ENCODE results near the gene RB1. TPM values are rescaled to one million over a fixed set of nuclear protein-coding genes. Genes with fewer than 3 reads are reported as not detected.

The RB1 gene
- total RNA-seq, 1 experiment from 2014 or later: 36.7 TPM

DNA sequence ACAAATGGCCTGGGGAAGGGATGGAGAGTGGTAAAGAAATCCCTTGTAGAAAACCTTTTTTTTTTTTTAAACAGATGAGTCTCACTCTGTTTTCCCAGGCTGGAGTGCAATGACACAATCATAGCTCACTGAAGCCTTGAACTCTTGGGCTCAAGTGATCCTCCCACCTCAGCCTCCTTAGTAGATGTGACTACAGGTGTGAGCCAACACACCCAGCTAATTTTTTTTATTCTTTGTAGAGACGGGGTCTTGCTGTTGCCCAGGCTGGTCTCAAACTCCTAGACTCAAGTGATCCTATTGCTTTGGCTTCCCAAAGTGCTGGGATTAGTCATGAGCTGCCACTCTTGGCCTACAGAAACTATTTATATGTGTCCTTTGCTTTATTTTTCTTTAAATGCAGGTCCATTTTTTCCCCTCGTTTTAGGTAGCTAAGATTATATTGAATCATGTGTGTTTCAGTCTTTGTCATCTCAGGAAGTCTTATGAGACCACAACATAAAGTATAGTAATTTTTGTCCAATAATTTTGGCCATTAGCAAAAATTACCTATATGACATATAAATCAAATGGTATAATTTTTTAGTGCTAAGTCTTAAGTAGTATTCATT, 98.9 kb downstream of the RB1 start:
- Histone ChIP-seq H4K20me1 (ENCODE audit: insufficient read depth) (no peaks in the 10 kb centered on the region), H3K4me1 (ENCODE audit: control insufficient read depth in 1 of 2, insufficient read depth in 2 of 2, low read length in 2 of 2) (no peaks in the 10 kb centered on the region), H3K9me2 (ENCODE audit: insufficient read depth) (no peaks in the 10 kb centered on the region), H2AFZ (ENCODE audit: low read depth, low read length, poor library complexity, severe bottlenecking) (no peak overlapping the region), H3K4me3 (replicated peaks in 1 of 2; ENCODE audit: low read depth in 1 of 2, low read length in 2 of 2) (no peak overlapping the region), H3K36me3 (ENCODE audit: control insufficient read depth in 1 of 2, insufficient read depth in 2 of 2, low read length in 2 of 2) (no peaks in the 10 kb centered on the region; a peak in 1 of 4 replicates), H3K27me3 (ENCODE audit: insufficient read depth, low read length) (no peaks in the 10 kb centered on the region), H3K9ac (ENCODE audit: low read length) (no peak overlapping the region), H3K4me2 (ENCODE audit: low read length) (no peak overlapping the region), H3K79me2 (ENCODE audit: insufficient read depth, low read length) (no peaks in the 10 kb centered on the region), H3K27ac (ENCODE audit: low read depth, low read length) (no peak overlapping the region), H3K9me3 (ENCODE audit: control insufficient read depth in 1 of 2, insufficient read depth in 1 of 2, low read depth in 1 of 2, low read length in 2 of 2) (no peaks in the 10 kb centered on the region)
- no peak for ATAC-seq
- no peak for DNase-seq (ENCODE audit: low read depth, low spot score)
- ChIA-PET POLR2A (no interaction called here), CTCF (no interaction called here), RAD21 (ENCODE audit: low non-redundant PET in 1 of 2, low total read pairs in 2 of 2, uncharacterized antibody in 2 of 2, unreplicated experiment in 2 of 2) (no interaction called here)
- TF ChIP-seq ATF3 (IDR thresholded peaks at IDR 0.05) (no peak), POLR2AphosphoS5 (IDR thresholded peaks at IDR 0.05; ENCODE audit: low read depth, low read length) (no peak), SIN3A (IDR thresholded peaks at IDR 0.05; ENCODE audit: low read depth) (no peak)
- intact Hi-C loops (cut with micrococcal nuclease): no loop called here
- no TSS peak for BruUV-seq (replicated peaks)

DNA sequence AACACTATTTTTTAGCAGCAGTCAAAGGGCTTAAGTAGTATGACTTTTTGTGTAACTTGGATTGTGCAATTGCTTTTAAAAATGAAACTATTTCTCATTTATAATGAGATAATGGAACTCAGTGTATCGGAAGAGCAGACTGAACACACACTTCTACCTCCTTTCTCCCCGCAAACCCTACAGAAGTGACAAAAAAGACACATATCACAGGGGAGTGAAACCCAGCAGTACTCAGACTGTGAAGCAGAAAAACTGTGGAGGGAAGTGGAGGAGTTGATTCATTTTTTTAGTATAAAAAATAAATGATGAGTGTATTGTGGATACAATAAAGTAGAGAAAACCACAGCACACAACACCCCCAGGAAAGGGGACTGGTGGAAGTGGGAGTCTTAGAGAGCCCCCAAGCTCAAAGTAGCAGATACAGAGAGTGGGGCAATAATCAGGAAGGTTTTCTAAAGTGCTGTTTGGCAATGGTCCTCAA, 99.6 kb downstream of the RB1 start:
- Histone ChIP-seq H3K9me3 (ENCODE audit: control insufficient read depth in 1 of 2, insufficient read depth in 1 of 2, low read depth in 1 of 2, low read length in 2 of 2) (no peaks in the 10 kb centered on the region), H3K4me3 (replicated peaks in 1 of 2; ENCODE audit: low read depth in 1 of 2, low read length in 2 of 2) (no peak overlapping the region), H3K79me2 (ENCODE audit: insufficient read depth, low read length) (no peaks in the 10 kb centered on the region), H2AFZ (ENCODE audit: low read depth, low read length, poor library complexity, severe bottlenecking) (no peak overlapping the region), H3K9me2 (ENCODE audit: insufficient read depth) (no peaks in the 10 kb centered on the region), H3K4me2 (ENCODE audit: low read length) (no peak overlapping the region), H3K27me3 (ENCODE audit: insufficient read depth, low read length) (no peaks in the 10 kb centered on the region), H3K9ac (ENCODE audit: low read length) (no peak overlapping the region), H3K36me3 (ENCODE audit: control insufficient read depth in 1 of 2, insufficient read depth in 2 of 2, low read length in 2 of 2) (no peaks in the 10 kb centered on the region), H3K4me1 (ENCODE audit: control insufficient read depth in 1 of 2, insufficient read depth in 2 of 2, low read length in 2 of 2) (no peaks in the 10 kb centered on the region), H4K20me1 (ENCODE audit: insufficient read depth) (no peaks in the 10 kb centered on the region), H3K27ac (ENCODE audit: low read depth, low read length) (no peak overlapping the region)
- TF ChIP-seq FOSL1 (IDR thresholded peaks at IDR 0.05; ENCODE audit: low read depth) (no peak), JUND (IDR thresholded peaks at IDR 0.05) (no peak), YY1 (IDR thresholded peaks at IDR 0.05; ENCODE audit: extremely low read depth, insufficient replicate concordance, low read depth, low read length) (no peak), EZH2phosphoT487 (IDR thresholded peaks at IDR 0.05; ENCODE audit: borderline replicate concordance) (no peak), EGR1 (IDR thresholded peaks at IDR 0.05; ENCODE audit: low read depth) (no peak), POLR2AphosphoS5 (IDR thresholded peaks at IDR 0.05; ENCODE audit: low read depth, low read length) (no peak), ZFX (IDR thresholded peaks at IDR 0.05) (no peak), ELF1 (IDR thresholded peaks at IDR 0.05; ENCODE audit: borderline replicate concordance, low read depth) (no peak), POLR2A (IDR thresholded peaks at IDR 0.05; ENCODE audit: borderline replicate concordance, extremely low read depth, insufficient read depth, insufficient read length) (no peak), TCF7L2 (IDR thresholded peaks at IDR 0.05; ENCODE audit: borderline replicate concordance, extremely low read depth, insufficient read depth, insufficient read length) (no peak), SIN3A (IDR thresholded peaks at IDR 0.05; ENCODE audit: low read depth) (no peak), ATF3 (IDR thresholded peaks at IDR 0.05) (no peak)
- TF ChIP-seq, protein P1, sequence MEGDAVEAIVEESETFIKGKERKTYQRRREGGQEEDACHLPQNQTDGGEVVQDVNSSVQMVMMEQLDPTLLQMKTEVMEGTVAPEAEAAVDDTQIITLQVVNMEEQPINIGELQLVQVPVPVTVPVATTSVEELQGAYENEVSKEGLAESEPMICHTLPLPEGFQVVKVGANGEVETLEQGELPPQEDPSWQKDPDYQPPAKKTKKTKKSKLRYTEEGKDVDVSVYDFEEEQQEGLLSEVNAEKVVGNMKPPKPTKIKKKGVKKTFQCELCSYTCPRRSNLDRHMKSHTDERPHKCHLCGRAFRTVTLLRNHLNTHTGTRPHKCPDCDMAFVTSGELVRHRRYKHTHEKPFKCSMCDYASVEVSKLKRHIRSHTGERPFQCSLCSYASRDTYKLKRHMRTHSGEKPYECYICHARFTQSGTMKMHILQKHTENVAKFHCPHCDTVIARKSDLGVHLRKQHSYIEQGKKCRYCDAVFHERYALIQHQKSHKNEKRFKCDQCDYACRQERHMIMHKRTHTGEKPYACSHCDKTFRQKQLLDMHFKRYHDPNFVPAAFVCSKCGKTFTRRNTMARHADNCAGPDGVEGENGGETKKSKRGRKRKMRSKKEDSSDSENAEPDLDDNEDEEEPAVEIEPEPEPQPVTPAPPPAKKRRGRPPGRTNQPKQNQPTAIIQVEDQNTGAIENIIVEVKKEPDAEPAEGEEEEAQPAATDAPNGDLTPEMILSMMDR (IDR thresholded peaks at IDR 0.05 in 2 of 3, conservative IDR thresholded peaks at IDR 0.05 in 1 of 3; ENCODE audit: borderline replicate concordance in 1 of 3, insufficient read depth in 1 of 3, low read depth in 2 of 3, low read length in 2 of 3): no peak
- TF ChIP-seq, protein P2, sequence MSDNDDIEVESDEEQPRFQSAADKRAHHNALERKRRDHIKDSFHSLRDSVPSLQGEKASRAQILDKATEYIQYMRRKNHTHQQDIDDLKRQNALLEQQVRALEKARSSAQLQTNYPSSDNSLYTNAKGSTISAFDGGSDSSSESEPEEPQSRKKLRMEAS (IDR thresholded peaks at IDR 0.05): no peak
- TF ChIP-seq, protein P3, sequence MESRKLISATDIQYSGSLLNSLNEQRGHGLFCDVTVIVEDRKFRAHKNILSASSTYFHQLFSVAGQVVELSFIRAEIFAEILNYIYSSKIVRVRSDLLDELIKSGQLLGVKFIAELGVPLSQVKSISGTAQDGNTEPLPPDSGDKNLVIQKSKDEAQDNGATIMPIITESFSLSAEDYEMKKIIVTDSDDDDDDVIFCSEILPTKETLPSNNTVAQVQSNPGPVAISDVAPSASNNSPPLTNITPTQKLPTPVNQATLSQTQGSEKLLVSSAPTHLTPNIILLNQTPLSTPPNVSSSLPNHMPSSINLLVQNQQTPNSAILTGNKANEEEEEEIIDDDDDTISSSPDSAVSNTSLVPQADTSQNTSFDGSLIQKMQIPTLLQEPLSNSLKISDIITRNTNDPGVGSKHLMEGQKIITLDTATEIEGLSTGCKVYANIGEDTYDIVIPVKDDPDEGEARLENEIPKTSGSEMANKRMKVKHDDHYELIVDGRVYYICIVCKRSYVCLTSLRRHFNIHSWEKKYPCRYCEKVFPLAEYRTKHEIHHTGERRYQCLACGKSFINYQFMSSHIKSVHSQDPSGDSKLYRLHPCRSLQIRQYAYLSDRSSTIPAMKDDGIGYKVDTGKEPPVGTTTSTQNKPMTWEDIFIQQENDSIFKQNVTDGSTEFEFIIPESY (IDR thresholded peaks at IDR 0.05; ENCODE audit: extremely low read depth, insufficient replicate concordance, low read length): no peak
- POLR2A ChIA-PET: no interaction called here
- RAD21 ChIA-PET (ENCODE audit: low non-redundant PET in 1 of 2, low total read pairs in 2 of 2, uncharacterized antibody in 2 of 2, unreplicated experiment in 2 of 2): no interaction called here
- BruUV-seq (replicated peaks): no TSS peak
- CTCF ChIA-PET: no interaction called here
- DNase-seq (ENCODE audit: low read depth, low spot score): no peak
- ATAC-seq: no peak
- intact Hi-C loops (cut with micrococcal nuclease): no loop called here
